HepG2 (cell line): ENCODE results near the gene CHDH. TPM values are rescaled to one million over a fixed set of nuclear protein-coding genes. Genes with fewer than 3 reads are reported as not detected.
A peak's percentile ranks its signal among the peaks of the same experiment; 100 is the strongest.

Experiments used
- ARID5B ChIP-seq: IDR thresholded peaks from 2 replicates; pipeline ENCODE4 v1.4.0; 2020; ENCODE audit warnings: mild to moderate bottlenecking, missing genetic modification reagents
- FOXP1 ChIP-seq, 2 experiments: fragments of 450-650 bp in 1 of 2; IDR thresholded peaks; 2 replicates each; pipeline ENCODE4 v1.6.1; 2017 to 2018; ENCODE audit warnings: antibody characterized with exemption in 1 of 2
- HOXA7 ChIP-seq: sonication (generic); formaldehyde crosslinking; IDR thresholded peaks from 2 replicates; pipeline ENCODE4 v1.8.1; 2022; ENCODE audit warnings: mild to moderate bottlenecking, missing genetic modification reagents, moderate library complexity
- KDM2A ChIP-seq: sonication (generic); formaldehyde crosslinking; IDR thresholded peaks from 2 replicates; pipeline ENCODE4 v1.4.0; 2020; ENCODE audit warnings: low read depth, missing genetic modification reagents, borderline replicate concordance
- MED13 ChIP-seq: sonication (generic); formaldehyde crosslinking; IDR thresholded peaks from 2 replicates; pipeline ENCODE4 v1.5.0; 2020; ENCODE audit warnings: missing genetic modification reagents
- MLLT10 ChIP-seq: sonication (generic); formaldehyde crosslinking; IDR thresholded peaks from 2 replicates; pipeline ENCODE4 v1.4.0; 2020; ENCODE audit warnings: missing genetic modification reagents
- NBN ChIP-seq: fragments of 450-650 bp; conservative IDR thresholded peaks from 2 replicates; pipeline ENCODE4 v1.6.1; 2017
- NFE2L2 ChIP-seq: fragments of 150-350 bp; IDR thresholded peaks from 2 replicates; pipeline ENCODE4 v1.6.1; 2014; ENCODE audit warnings: low read length
- RARG ChIP-seq: sonication (generic); formaldehyde crosslinking; IDR thresholded peaks from 2 replicates; pipeline ENCODE4 v1.4.0; 2020; ENCODE audit warnings: low read depth, mild to moderate bottlenecking, missing genetic modification reagents
- SALL1 ChIP-seq: sonication (generic); formaldehyde crosslinking; IDR thresholded peaks from 2 replicates; pipeline ENCODE4 v1.8.0; 2022; ENCODE audit warnings: mild to moderate bottlenecking, missing genetic modification reagents
- SIN3B ChIP-seq: fragments of 150-350 bp; IDR thresholded peaks from 2 replicates; pipeline ENCODE4 v1.6.1; 2014; ENCODE audit warnings: low read length
- SKI ChIP-seq: fragments of 450-650 bp; IDR thresholded peaks from one replicate; pipeline ENCODE4 v1.6.1; 2018; ENCODE audit warnings: mild to moderate bottlenecking; ENCODE audit not compliant: partially characterized antibody
- SMARCC2 ChIP-seq: fragments of 450-650 bp; IDR thresholded peaks from 2 replicates; pipeline ENCODE4 v1.6.1; 2017; ENCODE audit warnings: antibody characterized with exemption, mild to moderate bottlenecking
- SP2 ChIP-seq: sonication (generic); formaldehyde crosslinking; IDR thresholded peaks from 2 replicates; pipeline ENCODE4 v1.5.1; 2020; ENCODE audit warnings: mild to moderate bottlenecking, missing genetic modification reagents
- TCF12 ChIP-seq, 2 experiments: fragments of 450-650 bp in 1 of 2; sonication (generic) in 1 of 2; formaldehyde crosslinking in 1 of 2; IDR thresholded peaks; 2 replicates each; pipeline versions ENCODE4 v1.6.1 to v1.8.0; 2017 to 2022; ENCODE audit warnings: antibody characterized with exemption in 1 of 2, mild to moderate bottlenecking in 1 of 2, missing genetic modification reagents in 1 of 2, moderate library complexity in 1 of 2
- ZFP41 ChIP-seq: sonication (generic); formaldehyde crosslinking; IDR thresholded peaks from 2 replicates; pipeline ENCODE4 v1.4.0; 2020; ENCODE audit warnings: mild to moderate bottlenecking, missing genetic modification reagents, borderline replicate concordance
- ZKSCAN8 ChIP-seq: IDR thresholded peaks from 2 replicates; pipeline ENCODE4 v1.6.1; 2016; ENCODE audit warnings: borderline replicate concordance, missing genetic modification reagents, missing compliant biosample characterization
- ZNF280B ChIP-seq: sonication (generic); formaldehyde crosslinking; IDR thresholded peaks from 2 replicates; pipeline ENCODE4 v1.5.0; 2020; ENCODE audit warnings: missing genetic modification reagents, mild to moderate bottlenecking, borderline replicate concordance
- ZNF317 ChIP-seq: sonication (generic); formaldehyde crosslinking; IDR thresholded peaks from 2 replicates; pipeline ENCODE4 v1.5.0; 2020; ENCODE audit warnings: mild to moderate bottlenecking, missing genetic modification reagents
- ZNF607 ChIP-seq: sonication (generic); formaldehyde crosslinking; IDR thresholded peaks from 2 replicates; pipeline ENCODE4 v1.5.1; 2020; ENCODE audit warnings: missing genetic modification reagents, mild to moderate bottlenecking, borderline replicate concordance
- ZNF792 ChIP-seq: IDR thresholded peaks from 2 replicates; pipeline ENCODE4 v1.6.1; 2016
- polyA plus RNA-seq, 8 experiments: library from polyadenylated mRNA; depleted of rRNA in 3 of 8; stranded (reverse) in 7 of 8; unstranded in 1 of 8; fragments of >200 nt; fragmentation: Illumina TruSeq in 4 of 8; extraction: Trizol in 4 of 8; gene quantifications; 2 replicates each; pipeline versions ENCODE4 v1.2.1 to v1.2.3, GENCODE V29; 2011 to 2016; ENCODE audit warnings: low read depth in 4 of 8, missing spikeins in 1 of 8, mixed read lengths in 1 of 8; ENCODE audit not compliant: insufficient read depth in 1 of 8
- total RNA-seq, 5 experiments: library from RNA; depleted of rRNA; stranded (reverse); fragments of >200 nt; fragmentation: Illumina TruSeq; extraction: Trizol; gene quantifications; 2 replicates each; pipeline ENCODE4 v1.2.3, GENCODE V29; 2016; ENCODE audit warnings: low read depth in 1 of 5

CHDH gene
- total and polyA plus RNA-seq, 2 of the 13 experiments (the other 11 are each of a cell fraction or from before 2014, with no cell fraction given): 28.1 to 48.9 TPM

DNA sequence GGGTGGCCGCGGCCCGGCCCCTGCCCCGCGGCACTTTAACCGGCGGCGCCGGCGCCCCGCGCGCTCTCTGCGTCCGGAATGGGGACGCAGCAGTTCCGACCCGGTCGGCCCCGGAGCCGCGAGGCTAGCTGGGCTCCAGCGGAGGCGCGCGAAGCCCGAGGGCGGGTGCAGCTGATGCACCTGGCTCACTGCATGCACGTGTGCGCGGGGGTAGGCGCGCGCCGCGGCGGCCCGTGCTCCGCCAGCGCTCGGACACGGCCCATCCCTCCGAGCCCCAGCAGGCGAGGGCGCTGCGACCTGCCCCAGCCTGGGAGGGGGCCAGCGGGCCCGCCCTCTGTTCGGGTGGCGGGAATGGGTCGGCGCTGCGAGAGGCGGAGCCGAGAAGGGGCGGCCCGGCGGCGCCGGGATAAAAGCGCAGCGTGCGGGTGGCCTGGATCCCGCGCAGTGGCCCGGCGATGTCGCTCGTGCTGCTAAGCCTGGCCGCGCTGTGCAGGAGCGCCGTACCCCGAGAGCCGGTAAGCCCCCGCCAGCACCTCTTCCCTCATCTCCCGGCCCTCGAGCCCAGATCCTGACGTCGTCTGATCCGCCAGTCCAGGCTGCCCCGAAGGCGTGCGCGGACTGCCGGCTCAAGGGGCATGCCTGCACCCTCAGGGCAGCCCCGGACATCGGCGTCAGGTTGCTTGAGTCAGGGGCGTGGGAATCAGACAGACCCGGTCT, at the start of gene CHDH, which contains the start of gene IL17RB (continued):
- TF ChIP-seq ARID5B (peak; percentile 73), SKI (peak; percentile 60), SP2 (CRISPR knock-in tag) (0 out of 2 replicates have a peak, but pooled peaks have one; percentile 26), RARG (CRISPR knock-in tag) (no peak), TCF12 (IDR thresholded peaks at IDR 0.05) (no peak), TCF12 (CRISPR knock-in tag; IDR thresholded peaks at IDR 0.05) (peak; percentile 81), ZKSCAN8 (CRISPR knock-in tag) (peak; percentile 18; the same call in 1 of the 2 replicates), SIN3B (no peak), ZNF607 (CRISPR knock-in tag) (peak; percentile 63; the same call in 1 of the 2 replicates), MLLT10 (peak; percentile 70; the same call in 1 of the 2 replicates), SMARCC2 (no peak), NBN (no peak), ZNF280B (CRISPR knock-in tag) (peak; percentile 89; the same call in 1 of the 2 replicates), FOXP1 (IDR thresholded peaks at IDR 0.05) (no peak), FOXP1 (CRISPR knock-in tag; IDR thresholded peaks at IDR 0.05) (no peak), SALL1 (CRISPR knock-in tag) (peak; percentile 95), KDM2A (CRISPR knock-in tag) (peak; percentile 85; the same call in 1 of the 2 replicates), ZNF317 (CRISPR knock-in tag) (peak; percentile 57; the same call in 1 of the 2 replicates), NFE2L2 (no peak), ZNF792 (CRISPR knock-in tag) (peak; percentile 91), HOXA7 (CRISPR knock-in tag) (no peak), MED13 (CRISPR knock-in tag) (peak; percentile 70; the same call in 1 of the 2 replicates), ZFP41 (CRISPR knock-in tag) (no peak)
- TF ChIP-seq, all 625 proteins: peak for 328
